Calu3 (cell line): ENCODE data around the gene COL11A1. TPM values are rescaled to one million over a fixed set of nuclear protein-coding genes. Genes with fewer than 3 reads are reported as not detected.

ENCODE experiments used
- BruUV-seq: library from RNA; stranded (reverse); fragments of 400-500 nt; replicated peaks from 2 replicates; lab custom pipeline; 2021; lab: Mats Ljungman, UMichigan
- CTCF ChIA-PET: fragments of 300-600 bp; sonication (Branson Sonifier 250); formaldehyde crosslinking; loops from one replicate; lab custom pipeline; 2022; ENCODE audit warnings: antibody characterized with exemption; lab: Charles Lee
- DNase-seq: peaks from one replicate; pipeline ENCODE4 v3.0.0; 2022
- H3K27ac Mint-ChIP-seq: one replicate; pipeline ENCODE4 v1.8.0; 2022; ENCODE audit warnings: mixed read lengths; ENCODE audit not compliant: unreplicated experiment
- H3K27me3 Mint-ChIP-seq: one replicate; pipeline ENCODE4 v1.8.0; 2022; ENCODE audit warnings: mixed read lengths; ENCODE audit not compliant: unreplicated experiment
- H3K36me3 Mint-ChIP-seq: one replicate; pipeline ENCODE4 v1.8.0; 2022; ENCODE audit warnings: mild to moderate bottlenecking, moderate library complexity, mixed read lengths; ENCODE audit not compliant: insufficient read depth, unreplicated experiment
- H3K4me1 Mint-ChIP-seq: one replicate; pipeline ENCODE4 v1.8.0; 2022; ENCODE audit warnings: mild to moderate bottlenecking, low read depth, mixed read lengths; ENCODE audit not compliant: unreplicated experiment
- H3K4me3 Mint-ChIP-seq: one replicate; pipeline ENCODE4 v1.8.0; 2022; ENCODE audit warnings: mild to moderate bottlenecking, low read depth, moderate library complexity, mixed read lengths; ENCODE audit not compliant: unreplicated experiment
- H3K9me3 Mint-ChIP-seq: one replicate; pipeline ENCODE4 v1.8.0; 2022; ENCODE audit warnings: low read depth, mixed read lengths; ENCODE audit not compliant: unreplicated experiment
- intact Hi-C: fragments of 100-400 bp; cut with micrococcal nuclease; formaldehyde crosslinking; loops from one replicate; pipeline ENCODE4 v1.10.0; 2022; ENCODE audit not compliant: unreplicated experiment
- total RNA-seq: library from RNA; stranded (reverse); gene quantifications from 2 replicates; pipeline ENCODE4 v1.2.3, GENCODE V29; 2022
- TF ChIP-seq, protein P1 (sequence below): fragments of 200-600 bp; IDR thresholded peaks from one replicate; pipeline ENCODE4 v1.8.0; 2022; ENCODE audit warnings: antibody characterized with exemption; ENCODE audit not compliant: unreplicated experiment

The COL11A1 gene
- total RNA-seq, 1 experiment from 2014 or later: not detected

DNA sequence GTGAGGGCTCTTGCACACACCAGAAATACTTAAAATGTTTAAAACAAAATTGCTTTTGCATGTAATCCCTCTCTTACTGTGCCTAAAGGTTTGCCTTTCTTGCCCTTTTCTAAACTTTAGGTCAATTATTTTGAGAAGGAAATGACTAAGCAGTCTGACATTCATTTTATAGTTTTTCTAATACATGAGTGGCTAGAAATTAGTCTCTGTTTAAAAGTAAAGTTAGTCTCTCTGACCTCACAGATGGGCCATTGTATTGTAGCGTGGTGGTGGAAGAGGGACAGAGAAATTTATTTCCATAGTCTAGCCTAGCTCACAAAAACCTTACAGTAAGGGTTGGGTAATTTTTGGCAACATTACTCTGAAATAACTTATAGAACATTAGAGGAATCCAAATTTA lies 3.6 kb upstream of the COL11A1 start:
- Mint-ChIP-seq H3K4me3 (no peak overlapping the region), H3K36me3 (no peaks in the 10 kb centered on the region), H3K27me3 (no peaks in the 10 kb centered on the region), H3K27ac (no peak overlapping the region), H3K9me3 (no peaks in the 10 kb centered on the region), H3K4me1 (no peaks in the 10 kb centered on the region)
- CTCF ChIA-PET: no interaction called here
- TF ChIP-seq, protein P1, sequence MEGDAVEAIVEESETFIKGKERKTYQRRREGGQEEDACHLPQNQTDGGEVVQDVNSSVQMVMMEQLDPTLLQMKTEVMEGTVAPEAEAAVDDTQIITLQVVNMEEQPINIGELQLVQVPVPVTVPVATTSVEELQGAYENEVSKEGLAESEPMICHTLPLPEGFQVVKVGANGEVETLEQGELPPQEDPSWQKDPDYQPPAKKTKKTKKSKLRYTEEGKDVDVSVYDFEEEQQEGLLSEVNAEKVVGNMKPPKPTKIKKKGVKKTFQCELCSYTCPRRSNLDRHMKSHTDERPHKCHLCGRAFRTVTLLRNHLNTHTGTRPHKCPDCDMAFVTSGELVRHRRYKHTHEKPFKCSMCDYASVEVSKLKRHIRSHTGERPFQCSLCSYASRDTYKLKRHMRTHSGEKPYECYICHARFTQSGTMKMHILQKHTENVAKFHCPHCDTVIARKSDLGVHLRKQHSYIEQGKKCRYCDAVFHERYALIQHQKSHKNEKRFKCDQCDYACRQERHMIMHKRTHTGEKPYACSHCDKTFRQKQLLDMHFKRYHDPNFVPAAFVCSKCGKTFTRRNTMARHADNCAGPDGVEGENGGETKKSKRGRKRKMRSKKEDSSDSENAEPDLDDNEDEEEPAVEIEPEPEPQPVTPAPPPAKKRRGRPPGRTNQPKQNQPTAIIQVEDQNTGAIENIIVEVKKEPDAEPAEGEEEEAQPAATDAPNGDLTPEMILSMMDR: no peak
- intact Hi-C loops: no loop called here
- BruUV-seq: no TSS peak
- no peak for DNase-seq

DNA sequence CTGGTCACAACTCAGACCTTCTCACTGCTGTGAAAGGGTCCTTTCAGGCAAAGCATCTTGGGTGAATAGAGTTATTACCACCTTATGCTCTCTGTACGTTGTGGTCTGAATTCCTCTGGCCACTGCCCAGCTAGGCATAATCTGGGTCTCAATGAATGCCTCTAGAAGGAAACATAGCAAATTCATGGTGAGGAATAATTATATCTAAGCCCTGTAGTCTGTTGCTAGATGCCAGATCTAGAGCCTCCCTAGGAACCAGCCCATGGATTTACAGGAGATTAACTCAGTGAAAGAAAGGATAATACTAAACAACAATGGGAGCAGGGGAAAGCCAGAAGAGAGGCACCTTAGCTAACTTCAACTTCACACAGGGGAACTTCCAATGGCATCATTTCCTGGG lies 2.4 kb upstream of the COL11A1 start:
- intact Hi-C loops: no loop called here
- DNase-seq: no peak
- H3K4me1 Mint-ChIP-seq: no peaks in the 10 kb centered on the region
- no peaks in the 10 kb centered on the region for H3K9me3 Mint-ChIP-seq
- BruUV-seq: no TSS peak
- no peak overlapping the region for H3K4me3 Mint-ChIP-seq
- TF ChIP-seq, protein P1: no peak
- no peak overlapping the region for H3K27ac Mint-ChIP-seq
- H3K36me3 Mint-ChIP-seq: no peaks in the 10 kb centered on the region
- no peaks in the 10 kb centered on the region for H3K27me3 Mint-ChIP-seq
- CTCF ChIA-PET: no interaction called here

DNA sequence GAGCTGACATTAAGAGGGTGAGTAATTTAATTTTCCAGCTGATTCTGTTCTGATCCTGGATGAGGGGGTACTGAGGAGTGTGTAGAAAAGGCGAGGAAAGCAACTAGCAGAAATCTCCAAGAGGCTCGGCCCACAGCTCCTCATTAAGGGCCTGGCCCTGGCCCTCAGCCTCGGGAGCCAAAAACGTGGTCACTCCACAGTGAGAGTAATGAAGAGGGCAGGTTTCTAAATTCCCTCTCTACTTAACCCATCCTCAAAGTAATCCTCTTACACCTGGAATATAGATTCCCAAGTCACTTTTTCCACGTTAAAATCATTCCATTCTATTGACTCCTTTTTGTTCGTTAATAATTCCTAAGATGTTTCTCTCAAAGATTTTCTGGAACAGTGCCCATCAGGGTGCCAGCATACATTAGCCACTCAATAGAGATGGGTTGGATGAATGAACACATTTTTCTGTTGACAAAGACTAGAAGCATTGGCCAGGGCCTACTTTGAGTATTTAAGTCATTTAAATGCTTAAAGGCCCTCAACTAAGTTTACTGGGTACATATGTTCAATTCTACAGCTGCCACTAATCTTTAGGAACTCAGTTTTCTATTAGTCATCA lies 1.1 kb upstream of the COL11A1 start:
- TF ChIP-seq, protein P1: no peak
- CTCF ChIA-PET: no interaction called here
- no peak overlapping the region for H3K27ac Mint-ChIP-seq

DNA sequence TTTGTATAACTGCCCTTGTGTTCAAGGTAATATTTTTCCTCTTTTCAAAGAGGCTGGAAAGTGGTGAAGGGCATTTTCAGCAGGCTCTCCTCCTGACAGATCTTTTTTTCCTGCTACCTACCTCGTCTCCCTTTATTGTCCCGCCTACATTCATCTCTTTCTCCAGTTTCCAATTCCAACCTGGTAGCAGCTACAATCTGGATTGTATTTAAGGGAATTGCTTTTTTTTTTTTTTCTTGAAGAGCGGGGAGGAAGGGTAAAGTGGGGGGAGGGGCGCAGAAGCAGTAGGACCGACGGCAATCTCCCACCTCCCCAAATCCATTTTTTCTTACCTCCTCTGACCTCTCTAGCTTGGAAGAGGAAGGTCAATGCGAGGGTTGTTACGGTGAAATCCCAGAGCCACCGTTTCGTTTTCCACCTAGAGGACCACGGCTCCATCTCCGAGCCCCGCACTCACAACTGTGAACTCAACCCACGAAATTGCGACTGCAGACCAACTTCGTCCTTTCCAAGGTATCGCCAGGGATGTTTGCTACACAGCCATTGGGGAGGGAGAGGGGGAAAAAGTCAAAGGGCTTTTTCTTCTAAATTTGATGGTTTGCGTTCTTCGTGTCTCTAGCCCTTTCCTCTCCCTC lies 464 bp downstream of the COL11A1 start:
- no peak overlapping the region for H3K27ac Mint-ChIP-seq
- H3K9me3 Mint-ChIP-seq: no peaks in the 10 kb centered on the region
- H3K36me3 Mint-ChIP-seq: no peaks in the 10 kb centered on the region
- TF ChIP-seq, protein P1: no peak
- no peaks in the 10 kb centered on the region for H3K4me1 Mint-ChIP-seq
- no peak for DNase-seq
- intact Hi-C loops: loop anchor here (5.0 kb wide), 2 partner anchors 354 to 409 kb away; no protein-coding TSS in a partner anchor
- CTCF ChIA-PET: no interaction called here
- BruUV-seq: no TSS peak
- no peak overlapping the region for H3K4me3 Mint-ChIP-seq
- H3K27me3 Mint-ChIP-seq: no peaks in the 10 kb centered on the region

More for the DNA sequence above, 1.1 kb upstream of the COL11A1 start:
- no peaks in the 10 kb centered on the region for H3K9me3 Mint-ChIP-seq
- H3K36me3 Mint-ChIP-seq: no peaks in the 10 kb centered on the region
- H3K4me1 Mint-ChIP-seq: no peaks in the 10 kb centered on the region
- no peak overlapping the region for H3K4me3 Mint-ChIP-seq
- no TSS peak for BruUV-seq
- no peak for DNase-seq
- intact Hi-C loops: loop anchor here (5.0 kb wide), 2 partner anchors 353 to 408 kb away; no protein-coding TSS in a partner anchor
- H3K27me3 Mint-ChIP-seq: no peaks in the 10 kb centered on the region
